Measurements from ENCODE around the gene RNASET2. TPM values are rescaled to one million over a fixed set of nuclear protein-coding genes. Genes with fewer than 3 reads are reported as not detected.

The RNASET2 gene
- total and polyA plus RNA-seq, 2 of the 13 experiments (the other 11 are each of a cell fraction or from before 2014, with no cell fraction given), result 44.6 to 597 TPM

- TF ChIP-seq ZNF501 (CRISPR knock-in tag; IDR thresholded peaks at IDR 0.05) (peak; percentile 95), ERF (CRISPR knock-in tag; IDR thresholded peaks at IDR 0.05) (peak; percentile 47), IRX3 (CRISPR knock-in tag; IDR thresholded peaks at IDR 0.05; ENCODE audit: borderline replicate concordance, low read depth) (0 out of 2 replicates have a peak, but pooled peaks have one; percentile 12), ZNF512B (CRISPR knock-in tag; IDR thresholded peaks at IDR 0.05; ENCODE audit: borderline replicate concordance) (no peak), IKZF4 (CRISPR knock-in tag; IDR thresholded peaks at IDR 0.05; ENCODE audit: borderline replicate concordance, low read depth, not compliant biosample characterization) (peak; percentile 82), ZGPAT (CRISPR knock-in tag; IDR thresholded peaks at IDR 0.05) (no peak; the same call in none of the 2 replicates), CENPT (CRISPR knock-in tag; IDR thresholded peaks at IDR 0.05; ENCODE audit: low read depth) (no peak; the same call in 1 of the 2 replicates), ZNF256 (CRISPR knock-in tag; conservative IDR thresholded peaks at IDR 0.05) (peak; percentile 1; the same call in 1 of the 2 replicates), ZNF354B (CRISPR knock-in tag; IDR thresholded peaks at IDR 0.05) (no peak; the same call in none of the 2 replicates), RARA (CRISPR knock-in tag; IDR thresholded peaks at IDR 0.05) (no peak), ZBTB21 (CRISPR knock-in tag; IDR thresholded peaks at IDR 0.05) (0 out of 2 replicates have a peak, but pooled peaks have one; percentile 10), ZNF232 (CRISPR knock-in tag; IDR thresholded peaks at IDR 0.05; ENCODE audit: borderline replicate concordance) (peak; percentile 22; the same call in 1 of the 2 replicates), ZNF460 (CRISPR knock-in tag; IDR thresholded peaks at IDR 0.05; ENCODE audit: borderline replicate concordance) (no peak), HCFC1 (IDR thresholded peaks at IDR 0.05; ENCODE audit: low read depth, low read length) (no peak; the same call in 1 of the 2 replicates), ZBTB4 (CRISPR knock-in tag; IDR thresholded peaks at IDR 0.05; ENCODE audit: borderline replicate concordance) (peak; percentile 69; the same call in 1 of the 2 replicates), GFI1 (CRISPR knock-in tag; IDR thresholded peaks at IDR 0.05; ENCODE audit: borderline replicate concordance) (peak; percentile 15; the same call in 1 of the 2 replicates), MEIS2 (CRISPR knock-in tag; IDR thresholded peaks at IDR 0.05) (no peak), RFXAP (CRISPR knock-in tag; IDR thresholded peaks at IDR 0.05; ENCODE audit: borderline replicate concordance) (no peak; the same call in 1 of the 2 replicates), NR3C1 (CRISPR knock-in tag; IDR thresholded peaks at IDR 0.05) (no peak), ZMYM2 (CRISPR knock-in tag; IDR thresholded peaks at IDR 0.05) (no peak; the same call in 1 of the 2 replicates), TFDP2 (CRISPR knock-in tag; IDR thresholded peaks at IDR 0.05) (no peak; the same call in none of the 2 replicates)
Measured at GRCh38 chr6:166956444-166957086, at the start of gene RNASET2 (continued).

All from HepG2 (cell line).